Measurements from ENCODE around the gene SERINC5.
"Not testable (repeated sequence)": the region's sequence is repeated elsewhere in the genome, so short reads cannot be mapped to it uniquely, and the experiment has no call there.

DNA sequence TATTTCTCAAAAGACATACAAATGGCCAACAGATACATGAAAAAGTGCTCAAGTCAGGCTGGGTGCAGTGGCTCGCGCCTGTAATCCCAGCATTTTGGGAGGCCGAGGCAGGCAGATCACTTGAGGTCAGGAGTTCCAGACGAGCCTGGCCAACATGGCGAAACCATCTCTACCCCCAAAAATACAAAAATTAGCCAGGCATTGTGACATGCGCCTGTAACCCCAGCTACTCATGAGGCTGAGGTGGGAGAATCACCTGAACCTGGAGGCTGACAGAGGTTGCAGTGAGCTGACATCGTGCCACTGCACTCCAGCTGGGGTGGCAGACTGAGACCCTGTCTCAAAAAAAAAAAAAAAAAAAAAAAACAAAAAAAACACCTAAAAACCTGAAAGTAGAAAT, 119.0 kb downstream of the SERINC5 start:
- TF ChIP-seq EZH2 (optimal IDR thresholded peaks at IDR 0.05; ENCODE audit: low read depth, low read length); EZH2phosphoT487 (IDR thresholded peaks at IDR 0.05; ENCODE audit: low read length): not testable (repeated sequence)
- TF ChIP-seq, protein P1, sequence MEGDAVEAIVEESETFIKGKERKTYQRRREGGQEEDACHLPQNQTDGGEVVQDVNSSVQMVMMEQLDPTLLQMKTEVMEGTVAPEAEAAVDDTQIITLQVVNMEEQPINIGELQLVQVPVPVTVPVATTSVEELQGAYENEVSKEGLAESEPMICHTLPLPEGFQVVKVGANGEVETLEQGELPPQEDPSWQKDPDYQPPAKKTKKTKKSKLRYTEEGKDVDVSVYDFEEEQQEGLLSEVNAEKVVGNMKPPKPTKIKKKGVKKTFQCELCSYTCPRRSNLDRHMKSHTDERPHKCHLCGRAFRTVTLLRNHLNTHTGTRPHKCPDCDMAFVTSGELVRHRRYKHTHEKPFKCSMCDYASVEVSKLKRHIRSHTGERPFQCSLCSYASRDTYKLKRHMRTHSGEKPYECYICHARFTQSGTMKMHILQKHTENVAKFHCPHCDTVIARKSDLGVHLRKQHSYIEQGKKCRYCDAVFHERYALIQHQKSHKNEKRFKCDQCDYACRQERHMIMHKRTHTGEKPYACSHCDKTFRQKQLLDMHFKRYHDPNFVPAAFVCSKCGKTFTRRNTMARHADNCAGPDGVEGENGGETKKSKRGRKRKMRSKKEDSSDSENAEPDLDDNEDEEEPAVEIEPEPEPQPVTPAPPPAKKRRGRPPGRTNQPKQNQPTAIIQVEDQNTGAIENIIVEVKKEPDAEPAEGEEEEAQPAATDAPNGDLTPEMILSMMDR (IDR thresholded peaks at IDR 0.05; ENCODE audit: low read length) = not testable (repeated sequence)

Measured in MM.1S (cell line).